ENCODE measurements around the gene SLC6A8.

DNA sequence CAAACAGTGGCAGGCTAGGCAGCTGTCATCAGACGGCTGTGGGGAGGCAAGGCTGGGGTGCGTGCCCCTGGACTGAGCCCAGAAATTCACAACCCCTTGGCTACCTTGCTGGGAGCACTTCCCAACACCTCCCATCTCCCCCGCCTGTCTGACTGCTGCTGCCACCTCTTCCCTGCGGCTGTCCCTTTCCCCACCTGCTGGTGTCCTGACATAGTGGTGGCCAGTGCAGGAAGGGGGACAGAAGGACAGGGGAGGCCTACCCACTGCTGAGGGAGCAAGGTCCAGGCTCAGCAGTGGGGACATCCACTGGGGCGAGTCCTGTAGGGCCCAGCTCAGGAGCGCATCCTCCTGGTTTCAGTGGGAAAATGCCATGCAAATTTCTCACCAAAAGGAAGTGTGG is 40.4 kb downstream of the SLC6A8 start:
- TF ChIP-seq, protein P1, sequence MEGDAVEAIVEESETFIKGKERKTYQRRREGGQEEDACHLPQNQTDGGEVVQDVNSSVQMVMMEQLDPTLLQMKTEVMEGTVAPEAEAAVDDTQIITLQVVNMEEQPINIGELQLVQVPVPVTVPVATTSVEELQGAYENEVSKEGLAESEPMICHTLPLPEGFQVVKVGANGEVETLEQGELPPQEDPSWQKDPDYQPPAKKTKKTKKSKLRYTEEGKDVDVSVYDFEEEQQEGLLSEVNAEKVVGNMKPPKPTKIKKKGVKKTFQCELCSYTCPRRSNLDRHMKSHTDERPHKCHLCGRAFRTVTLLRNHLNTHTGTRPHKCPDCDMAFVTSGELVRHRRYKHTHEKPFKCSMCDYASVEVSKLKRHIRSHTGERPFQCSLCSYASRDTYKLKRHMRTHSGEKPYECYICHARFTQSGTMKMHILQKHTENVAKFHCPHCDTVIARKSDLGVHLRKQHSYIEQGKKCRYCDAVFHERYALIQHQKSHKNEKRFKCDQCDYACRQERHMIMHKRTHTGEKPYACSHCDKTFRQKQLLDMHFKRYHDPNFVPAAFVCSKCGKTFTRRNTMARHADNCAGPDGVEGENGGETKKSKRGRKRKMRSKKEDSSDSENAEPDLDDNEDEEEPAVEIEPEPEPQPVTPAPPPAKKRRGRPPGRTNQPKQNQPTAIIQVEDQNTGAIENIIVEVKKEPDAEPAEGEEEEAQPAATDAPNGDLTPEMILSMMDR (IDR thresholded peaks at IDR 0.05) = no peak
- no peak for TF ChIP-seq EZH2 (IDR thresholded peaks at IDR 0.05; ENCODE audit: borderline replicate concordance, insufficient read depth, low read depth, low read length, poor library complexity, severe bottlenecking)

Measured in B cell (primary cell).